OCI-LY3 (cell line): ENCODE measurements around the gene SCART1.

Source experiments
- EZH2phosphoT487 ChIP-seq: fragments of 200-600 bp; shearing (Covaris generic); IDR thresholded peaks from 2 replicates; pipeline ENCODE4 v1.6.1; 2018; ENCODE audit warnings: antibody characterized with exemption, mixed run types, low read depth
- TF ChIP-seq, protein P1 (sequence below): fragments of 200-600, 300-600 bp; sonication (generic); IDR thresholded peaks from 2 replicates; pipeline ENCODE4 v1.5.1; 2014; ENCODE audit warnings: antibody characterized with exemption, low read length, low read depth

DNA sequence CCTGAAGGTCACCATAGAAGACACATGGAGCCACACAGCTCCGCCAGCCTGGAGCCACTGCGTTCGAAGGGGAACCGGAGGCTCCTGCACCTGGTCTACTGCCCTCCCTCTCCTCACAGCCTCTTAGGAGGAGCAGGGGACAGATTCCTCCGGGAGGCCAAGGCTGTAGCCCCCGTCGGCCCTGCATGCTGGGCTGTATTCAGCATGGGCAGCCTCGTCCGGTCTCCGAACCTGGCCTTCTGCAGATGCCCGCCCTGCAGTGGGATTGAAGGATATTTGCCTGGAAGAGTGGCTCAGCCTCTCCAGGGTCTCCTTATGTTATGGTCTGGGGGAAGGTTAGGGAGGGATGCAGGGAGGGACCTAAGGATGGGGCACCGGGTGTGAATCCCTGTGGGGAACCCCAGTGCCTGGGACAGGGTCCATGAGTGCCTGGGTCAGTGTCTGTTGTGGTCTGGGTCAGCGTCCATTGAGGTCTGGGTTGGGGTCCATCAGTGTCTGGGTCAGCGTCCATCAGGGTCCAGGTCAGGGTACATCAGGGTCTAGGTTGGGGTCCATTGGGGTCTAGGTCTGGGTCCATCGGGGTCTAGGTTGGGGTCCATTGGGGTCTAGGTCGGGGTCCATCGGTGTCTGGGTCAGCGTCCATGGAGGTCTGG is 13.0 kb upstream of the SCART1 start:
- TF ChIP-seq, protein P1, sequence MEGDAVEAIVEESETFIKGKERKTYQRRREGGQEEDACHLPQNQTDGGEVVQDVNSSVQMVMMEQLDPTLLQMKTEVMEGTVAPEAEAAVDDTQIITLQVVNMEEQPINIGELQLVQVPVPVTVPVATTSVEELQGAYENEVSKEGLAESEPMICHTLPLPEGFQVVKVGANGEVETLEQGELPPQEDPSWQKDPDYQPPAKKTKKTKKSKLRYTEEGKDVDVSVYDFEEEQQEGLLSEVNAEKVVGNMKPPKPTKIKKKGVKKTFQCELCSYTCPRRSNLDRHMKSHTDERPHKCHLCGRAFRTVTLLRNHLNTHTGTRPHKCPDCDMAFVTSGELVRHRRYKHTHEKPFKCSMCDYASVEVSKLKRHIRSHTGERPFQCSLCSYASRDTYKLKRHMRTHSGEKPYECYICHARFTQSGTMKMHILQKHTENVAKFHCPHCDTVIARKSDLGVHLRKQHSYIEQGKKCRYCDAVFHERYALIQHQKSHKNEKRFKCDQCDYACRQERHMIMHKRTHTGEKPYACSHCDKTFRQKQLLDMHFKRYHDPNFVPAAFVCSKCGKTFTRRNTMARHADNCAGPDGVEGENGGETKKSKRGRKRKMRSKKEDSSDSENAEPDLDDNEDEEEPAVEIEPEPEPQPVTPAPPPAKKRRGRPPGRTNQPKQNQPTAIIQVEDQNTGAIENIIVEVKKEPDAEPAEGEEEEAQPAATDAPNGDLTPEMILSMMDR, result no peak
- TF ChIP-seq EZH2phosphoT487, result no peak
